ENCODE results near the gene SLC24A3. TPM values are rescaled to one million over a fixed set of nuclear protein-coding genes. Genes with fewer than 3 reads are reported as not detected.
A peak's percentile ranks its signal among the peaks of the same experiment; 100 is the strongest.

Gene SLC24A3
- total and polyA plus RNA-seq, 2 of the 13 experiments (the other 11 are each of a cell fraction or from before 2014, with no cell fraction given) = not detected

- TF ChIP-seq ZNF274 (CRISPR knock-in tag; IDR thresholded peaks at IDR 0.05) (peak; percentile 89), ZNF891 (CRISPR knock-in tag; IDR thresholded peaks at IDR 0.05) (no peak), ZNF674 (CRISPR knock-in tag; IDR thresholded peaks at IDR 0.05; ENCODE audit: low read depth) (no peak), TRIM24 (CRISPR knock-in tag; IDR thresholded peaks at IDR 0.05) (no peak), CCAR2 (optimal IDR thresholded peaks at IDR 0.05; ENCODE audit: low read depth, low read length) (no peak), TEAD3 (CRISPR knock-in tag; optimal IDR thresholded peaks at IDR 0.05; ENCODE audit: borderline replicate concordance) (peak; percentile 44), ZNF737 (CRISPR knock-in tag; IDR thresholded peaks at IDR 0.05; ENCODE audit: borderline replicate concordance) (0 out of 2 replicates have a peak, but pooled peaks have one; percentile 44), KLF12 (CRISPR knock-in tag; IDR thresholded peaks at IDR 0.05; ENCODE audit: borderline replicate concordance) (no peak), SNAPC4 (CRISPR knock-in tag; IDR thresholded peaks at IDR 0.05) (peak; percentile 57; the same call in 1 of the 2 replicates), MLLT10 (CRISPR knock-in tag; IDR thresholded peaks at IDR 0.05) (no peak), DBP (CRISPR knock-in tag; IDR thresholded peaks at IDR 0.05; ENCODE audit: not compliant biosample characterization) (no peak), ZNF784 (CRISPR knock-in tag; IDR thresholded peaks at IDR 0.05; ENCODE audit: borderline replicate concordance) (no peak), ZNF780A (CRISPR knock-in tag; IDR thresholded peaks at IDR 0.05) (no peak), KLF9 (CRISPR knock-in tag; IDR thresholded peaks at IDR 0.05; ENCODE audit: low read depth) (no peak), SMARCE1 (IDR thresholded peaks at IDR 0.05; ENCODE audit: borderline replicate concordance) (no peak), TRAFD1 (CRISPR knock-in tag; IDR thresholded peaks at IDR 0.05; ENCODE audit: borderline replicate concordance) (no peak), THAP11 (CRISPR knock-in tag; IDR thresholded peaks at IDR 0.05) (peak; percentile 32; the same call in 1 of the 2 replicates), ZNF850 (CRISPR knock-in tag; conservative IDR thresholded peaks at IDR 0.05) (no peak)
Measured at GRCh38 chr20:19758501-19759331, 546.3 kb downstream of the SLC24A3 start (continued).
